ENCODE data around the gene ZC3H10. TPM values are rescaled to one million over a fixed set of nuclear protein-coding genes. Genes with fewer than 3 reads are reported as not detected.

ZC3H10 gene
- total RNA-seq, 1 experiment from 2014 or later = 3.5 TPM

DNA sequence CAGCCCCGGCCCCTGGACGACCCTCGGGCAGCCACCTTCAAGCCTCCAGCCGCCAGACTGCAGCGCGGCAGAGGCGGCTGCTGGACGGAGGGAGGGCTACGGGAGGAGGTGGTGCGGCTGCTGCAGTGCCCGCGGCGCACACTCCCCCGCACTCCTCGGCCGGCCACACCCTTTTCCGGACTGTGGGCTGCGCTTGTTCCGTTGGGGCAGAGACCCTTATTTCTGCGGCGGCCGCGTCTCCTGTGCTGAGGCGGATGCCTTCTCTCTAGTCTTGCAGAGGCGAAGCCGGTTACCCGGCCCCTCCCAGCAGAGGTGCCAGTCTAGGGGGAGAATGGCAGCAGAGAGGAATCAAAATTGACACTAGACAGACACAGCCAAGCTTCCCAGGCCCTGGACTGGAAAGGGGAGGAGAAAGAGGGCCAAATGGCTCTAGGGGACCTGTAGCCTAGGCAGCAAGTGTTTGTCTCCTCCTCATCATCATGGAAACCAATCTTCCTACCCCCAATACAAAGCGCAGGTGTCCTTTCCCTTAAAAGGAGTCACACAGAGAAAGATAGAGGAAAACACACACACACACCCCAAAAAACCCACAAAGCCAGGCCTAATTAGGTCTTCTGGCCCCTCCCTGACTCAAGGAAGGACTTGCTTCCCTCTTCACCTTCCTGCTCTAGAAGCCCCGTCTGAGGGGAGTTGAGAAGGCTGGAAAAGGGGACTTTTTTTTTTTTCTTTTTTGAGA, 11.3 kb downstream of the ZC3H10 start:
- peak; percentile 53 to 59 for DNase-seq
- CTCF ChIA-PET = no interaction called here
- POLR2A ChIA-PET = interaction anchor here (0.7 to 2.0 kb wide), 3 partner anchors 11 to 60 kb away, joined by 3 to 27 read pairs (median 27); partner anchors contain the start of genes MYL6, SMARCC2 and ZC3H10
- Histone ChIP-seq H3K36me3 (ENCODE audit: control insufficient read depth, insufficient read depth, low read length) (peaks cover 10% of the 10 kb centered on the region), H3K27me3 (replicated peaks; ENCODE audit: control insufficient read depth, insufficient read depth, low read length) (no peaks in the 10 kb centered on the region), H3K9me3 (no peaks in the 10 kb centered on the region), H3K4me3 (ENCODE audit: low read depth, low read length) (peak overlapping the region; percentile 75), H3K4me1 (peaks cover 29% of the 10 kb centered on the region)
- peak overlapping the region; percentile 91 for H3K27ac Mint-ChIP-seq (ENCODE audit: unreplicated experiment)
- peaks cover 68% of the 10 kb centered on the region for H3K36me3 Mint-ChIP-seq (ENCODE audit: insufficient read depth, unreplicated experiment)
- H3K4me1 Mint-ChIP-seq (ENCODE audit: low read depth, unreplicated experiment) = peaks cover 35% of the 10 kb centered on the region
- no peaks in the 10 kb centered on the region for H3K9me3 Mint-ChIP-seq (ENCODE audit: unreplicated experiment)
- H3K27me3 Mint-ChIP-seq (ENCODE audit: insufficient read depth, unreplicated experiment) = no peaks in the 10 kb centered on the region
- TF ChIP-seq, protein P1, sequence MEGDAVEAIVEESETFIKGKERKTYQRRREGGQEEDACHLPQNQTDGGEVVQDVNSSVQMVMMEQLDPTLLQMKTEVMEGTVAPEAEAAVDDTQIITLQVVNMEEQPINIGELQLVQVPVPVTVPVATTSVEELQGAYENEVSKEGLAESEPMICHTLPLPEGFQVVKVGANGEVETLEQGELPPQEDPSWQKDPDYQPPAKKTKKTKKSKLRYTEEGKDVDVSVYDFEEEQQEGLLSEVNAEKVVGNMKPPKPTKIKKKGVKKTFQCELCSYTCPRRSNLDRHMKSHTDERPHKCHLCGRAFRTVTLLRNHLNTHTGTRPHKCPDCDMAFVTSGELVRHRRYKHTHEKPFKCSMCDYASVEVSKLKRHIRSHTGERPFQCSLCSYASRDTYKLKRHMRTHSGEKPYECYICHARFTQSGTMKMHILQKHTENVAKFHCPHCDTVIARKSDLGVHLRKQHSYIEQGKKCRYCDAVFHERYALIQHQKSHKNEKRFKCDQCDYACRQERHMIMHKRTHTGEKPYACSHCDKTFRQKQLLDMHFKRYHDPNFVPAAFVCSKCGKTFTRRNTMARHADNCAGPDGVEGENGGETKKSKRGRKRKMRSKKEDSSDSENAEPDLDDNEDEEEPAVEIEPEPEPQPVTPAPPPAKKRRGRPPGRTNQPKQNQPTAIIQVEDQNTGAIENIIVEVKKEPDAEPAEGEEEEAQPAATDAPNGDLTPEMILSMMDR (IDR thresholded peaks at IDR 0.05; ENCODE audit: insufficient read depth in 1 of 2, low read depth in 1 of 2, low read length in 1 of 2, severe bottlenecking in 1 of 2, unreplicated experiment in 1 of 2) = no peak
- peak overlapping the region; percentile 89 for H3K4me3 Mint-ChIP-seq (ENCODE audit: unreplicated experiment)
- no TSS peak for BruUV-seq (replicated peaks)
- intact Hi-C loops (cut with micrococcal nuclease; ENCODE audit: unreplicated experiment) = no loop called here

DNA sequence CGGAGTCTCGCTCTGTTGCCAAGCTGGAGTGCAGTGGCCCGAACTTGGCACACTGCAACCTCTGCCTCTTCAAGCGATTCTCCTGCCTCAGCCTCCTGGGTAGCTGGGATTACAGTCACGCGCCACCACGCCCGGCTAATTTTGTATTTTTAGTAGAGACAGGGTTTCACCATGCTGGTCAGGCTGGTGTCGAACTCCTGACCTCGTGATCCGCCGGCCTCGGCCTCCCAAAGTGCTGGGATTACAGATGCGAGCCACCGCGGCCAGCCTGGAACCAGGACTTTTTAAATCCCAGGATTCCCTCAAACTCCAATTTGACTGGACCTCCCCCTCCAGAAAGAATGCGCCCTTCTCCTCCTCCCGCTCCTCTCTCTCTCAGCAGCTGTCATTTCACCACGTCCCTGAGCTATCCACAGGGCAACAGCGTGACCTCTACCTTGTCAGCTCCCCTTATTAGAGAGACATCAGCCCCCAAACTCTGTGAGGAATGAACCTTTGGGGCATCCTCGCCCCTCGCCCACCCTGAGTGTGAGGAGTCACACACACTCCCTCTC, 12.0 kb downstream of the ZC3H10 start:
- H3K36me3 ChIP-seq (ENCODE audit: control insufficient read depth, insufficient read depth, low read length) = peaks cover 10% of the 10 kb centered on the region
- peaks cover 29% of the 10 kb centered on the region for H3K4me1 ChIP-seq
- no TSS peak for BruUV-seq (replicated peaks)
- H3K36me3 Mint-ChIP-seq (ENCODE audit: insufficient read depth, unreplicated experiment) = peaks cover 71% of the 10 kb centered on the region
- no peak for DNase-seq
- H3K27ac Mint-ChIP-seq (ENCODE audit: unreplicated experiment) = peak overlapping the region; percentile 42
- intact Hi-C loops (cut with micrococcal nuclease; ENCODE audit: unreplicated experiment) = no loop called here
- ChIA-PET CTCF (no interaction called here), POLR2A (interaction anchor here (0.5 to 0.7 kb wide), 2 partner anchors 10 to 59 kb away, joined by 3 read pairs; partner anchors contain the start of gene SMARCC2)
- no peak overlapping the region; the same call in 1 of the 2 replicates for H3K4me3 ChIP-seq (ENCODE audit: low read depth, low read length)
- H3K4me1 Mint-ChIP-seq (ENCODE audit: low read depth, unreplicated experiment) = peaks cover 35% of the 10 kb centered on the region
- TF ChIP-seq, protein P1 (IDR thresholded peaks at IDR 0.05; ENCODE audit: insufficient read depth in 1 of 2, low read depth in 1 of 2, low read length in 1 of 2, severe bottlenecking in 1 of 2, unreplicated experiment in 1 of 2) = no peak
- no peaks in the 10 kb centered on the region for H3K9me3 Mint-ChIP-seq (ENCODE audit: unreplicated experiment)
- no peaks in the 10 kb centered on the region for H3K27me3 ChIP-seq (replicated peaks; ENCODE audit: control insufficient read depth, insufficient read depth, low read length)
- H3K9me3 ChIP-seq = no peaks in the 10 kb centered on the region
- peak overlapping the region; percentile 89 for H3K4me3 Mint-ChIP-seq (ENCODE audit: unreplicated experiment)
- no peaks in the 10 kb centered on the region for H3K27me3 Mint-ChIP-seq (ENCODE audit: insufficient read depth, unreplicated experiment)

DNA sequence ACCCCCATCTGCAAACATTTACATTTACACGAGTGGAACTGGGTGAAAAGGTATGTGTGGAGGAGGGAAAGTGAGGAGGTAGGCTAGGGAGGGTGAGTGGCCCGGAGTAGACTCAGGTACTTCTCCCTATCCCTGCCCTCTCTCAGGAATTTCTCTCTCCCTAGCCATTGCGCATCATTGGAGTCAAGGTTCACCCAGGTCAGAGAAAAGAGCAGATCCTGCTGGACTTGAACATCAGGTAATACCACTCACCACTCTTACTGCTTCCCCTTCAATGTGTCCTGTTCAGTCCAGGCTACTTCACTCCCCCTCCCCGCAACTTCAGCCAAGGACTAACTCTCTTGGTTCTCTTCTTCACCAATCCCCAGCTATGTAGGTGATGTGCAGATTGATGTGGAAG, 12.8 kb downstream of the ZC3H10 start:
- H3K27me3 ChIP-seq (replicated peaks; ENCODE audit: control insufficient read depth, insufficient read depth, low read length) = no peaks in the 10 kb centered on the region
- Mint-ChIP-seq H3K27ac (ENCODE audit: unreplicated experiment) (no peak overlapping the region), H3K27me3 (ENCODE audit: insufficient read depth, unreplicated experiment) (no peaks in the 10 kb centered on the region), H3K4me1 (ENCODE audit: low read depth, unreplicated experiment) (peaks cover 35% of the 10 kb centered on the region), H3K9me3 (ENCODE audit: unreplicated experiment) (no peaks in the 10 kb centered on the region), H3K4me3 (ENCODE audit: unreplicated experiment) (peak overlapping the region; percentile 89), H3K36me3 (ENCODE audit: insufficient read depth, unreplicated experiment) (peaks cover 77% of the 10 kb centered on the region)
- TF ChIP-seq, protein P1 (IDR thresholded peaks at IDR 0.05; ENCODE audit: insufficient read depth in 1 of 2, low read depth in 1 of 2, low read length in 1 of 2, severe bottlenecking in 1 of 2, unreplicated experiment in 1 of 2) = no peak
- H3K4me3 ChIP-seq (ENCODE audit: low read depth, low read length) = no peak overlapping the region
- no peaks in the 10 kb centered on the region for H3K9me3 ChIP-seq
- ChIA-PET CTCF (interaction anchor here (1.0 kb wide), 1 partner anchor 58 kb away, joined by 4 read pairs; the partner anchor contains the start of gene SMARCC2), POLR2A (no interaction called here)
- no TSS peak for BruUV-seq (replicated peaks)
- DNase-seq = peak in 1 of 2 experiments; percentile 57
- H3K4me1 ChIP-seq = peaks cover 29% of the 10 kb centered on the region
- H3K36me3 ChIP-seq (ENCODE audit: control insufficient read depth, insufficient read depth, low read length) = peaks cover 10% of the 10 kb centered on the region
- intact Hi-C loops (cut with micrococcal nuclease; ENCODE audit: unreplicated experiment) = no loop called here
